ENCODE results near the gene MAMDC4.
A peak's percentile ranks its signal among the peaks of the same experiment; 100 is the strongest.
"Not testable (repeated sequence)": the region's sequence is repeated elsewhere in the genome, so short reads cannot be mapped to it uniquely, and the experiment has no call there.

The MAMDC4 gene

GRCh38 chr9:136862849-136863622 lies 10.9 kb downstream of the MAMDC4 start:
- no peak for DNase-seq

DNA sequence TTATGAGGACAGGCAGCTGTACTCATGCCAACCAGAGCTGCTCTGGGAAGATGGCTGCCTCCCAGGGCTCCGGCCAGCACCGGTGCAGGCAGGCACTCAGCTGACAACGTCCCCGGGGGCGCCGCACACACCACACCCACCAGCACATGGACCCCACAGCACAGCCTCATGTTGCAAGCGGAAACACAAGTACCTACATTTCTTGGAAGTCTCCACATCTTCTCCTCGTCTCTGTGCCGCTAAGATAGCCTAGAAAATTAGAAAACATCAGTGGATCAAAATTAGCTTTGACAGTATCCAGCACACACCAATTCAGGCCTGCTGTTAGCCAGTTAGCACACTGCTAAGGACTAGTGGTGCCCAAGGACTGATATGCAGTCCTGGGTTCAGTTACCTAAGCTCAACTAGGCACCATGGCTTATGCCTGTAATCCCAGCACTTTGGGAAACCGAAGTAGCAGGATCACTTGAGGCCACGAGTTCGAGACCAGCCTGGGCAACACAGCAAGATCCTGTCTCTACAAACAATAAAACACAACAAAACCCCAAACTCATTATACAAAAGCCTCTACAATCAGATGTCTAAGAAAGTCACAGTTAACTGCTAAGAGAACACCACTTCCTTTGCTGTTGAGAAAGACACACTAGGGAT lies 11.6 kb downstream of the MAMDC4 start:
- no peak for DNase-seq

DNA sequence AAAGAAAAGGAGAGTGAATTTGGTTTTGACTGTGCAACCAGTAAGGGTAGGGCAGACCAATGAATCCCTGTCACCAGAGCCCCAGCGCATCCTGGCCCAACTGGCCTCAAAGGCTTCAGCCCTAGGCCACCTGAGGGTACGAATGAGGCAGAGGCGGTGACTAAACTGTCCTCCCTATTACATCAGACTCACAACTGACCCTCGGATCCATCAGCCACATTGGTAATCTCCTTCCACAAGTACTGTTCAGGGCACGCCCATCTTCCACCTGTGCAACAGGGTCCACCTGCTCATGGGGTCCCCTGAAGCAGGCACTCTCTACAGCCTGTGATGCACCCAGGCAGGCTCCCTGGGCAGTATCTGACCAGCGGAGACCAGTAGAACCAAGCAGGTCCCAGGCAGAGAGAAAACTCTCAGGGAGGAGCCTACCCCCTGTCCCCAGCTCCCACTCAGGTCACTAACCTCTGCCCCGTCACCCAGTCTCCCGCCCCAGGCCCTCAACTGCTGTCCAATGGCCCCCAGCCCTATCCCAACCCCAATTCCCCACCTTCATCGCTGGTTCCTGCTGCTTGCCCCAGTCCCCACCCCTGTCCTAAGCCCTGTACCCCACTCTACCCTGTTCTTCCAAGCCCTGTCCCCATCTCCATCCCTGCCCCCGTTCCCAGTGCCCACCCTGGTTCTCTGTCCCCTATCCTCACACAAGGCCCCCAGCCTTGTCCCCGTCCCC lies 13.1 kb downstream of the MAMDC4 start:
- DNase-seq: no peak

- no peak for DNase-seq
Observed at GRCh38 chr9:136865768-136866103, 13.6 kb downstream of the MAMDC4 start.

- DNase-seq: not testable (repeated sequence)
Observed at GRCh38 chr9:136866898-136867421, 14.8 kb downstream of the MAMDC4 start.

GRCh38 chr9:136867480-136867879 lies 15.3 kb downstream of the MAMDC4 start:
- DNase-seq: no peak

GRCh38 chr9:136867917-136868316 lies 15.8 kb downstream of the MAMDC4 start:
- no peak for DNase-seq

- no peak for DNase-seq
Observed at GRCh38 chr9:136868644-136869043, 16.5 kb downstream of the MAMDC4 start.

- DNase-seq: not testable (repeated sequence)
Observed at GRCh38 chr9:136869611-136870010, 17.5 kb downstream of the MAMDC4 start.

GRCh38 chr9:136875155-136875554 lies 23.0 kb downstream of the MAMDC4 start:
- DNase-seq: no peak

DNA sequence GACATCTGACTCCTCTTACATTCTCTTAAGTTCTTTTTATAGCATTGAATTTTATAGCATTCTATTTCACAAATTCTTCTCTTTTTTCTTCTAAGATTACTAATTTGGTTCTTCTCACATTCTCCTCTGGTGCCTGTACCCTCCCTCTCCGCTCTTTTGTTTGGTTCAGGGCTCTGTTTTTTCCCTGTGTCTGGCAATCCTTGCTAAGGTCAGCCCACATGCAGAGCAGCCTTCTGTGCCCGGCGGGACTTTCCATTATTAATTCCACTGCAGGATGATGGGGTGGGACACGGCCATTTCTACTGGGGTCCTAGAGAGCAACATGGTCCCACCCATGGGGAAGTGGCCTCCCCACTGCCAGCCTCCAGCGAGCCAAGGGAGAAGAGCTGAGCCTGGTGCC lies 24.3 kb downstream of the MAMDC4 start:
- no peak for DNase-seq

DNA sequence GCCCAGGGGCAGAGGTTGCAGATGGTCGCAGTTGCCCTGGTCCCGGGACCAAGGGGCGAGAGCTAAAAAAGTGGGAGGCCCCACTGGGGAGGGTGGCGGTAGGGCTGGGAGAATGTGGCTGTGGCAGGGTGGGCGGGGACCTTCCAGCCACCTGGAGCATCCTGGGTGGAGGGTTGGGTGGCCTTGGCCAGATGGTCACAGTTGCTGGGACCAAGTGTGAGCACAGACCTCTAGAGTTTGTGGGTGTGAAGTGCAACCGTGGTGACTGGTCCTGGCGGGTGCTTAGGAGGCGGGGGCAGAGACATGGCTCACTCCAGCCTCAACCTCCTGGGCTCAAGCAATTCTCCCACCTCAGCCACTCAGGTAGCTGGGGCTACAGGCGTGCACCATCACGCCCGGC lies 28.5 kb downstream of the MAMDC4 start:
- no peak for DNase-seq

- no peak for DNase-seq
Observed at GRCh38 chr9:136881691-136882108, 29.6 kb downstream of the MAMDC4 start.

DNA sequence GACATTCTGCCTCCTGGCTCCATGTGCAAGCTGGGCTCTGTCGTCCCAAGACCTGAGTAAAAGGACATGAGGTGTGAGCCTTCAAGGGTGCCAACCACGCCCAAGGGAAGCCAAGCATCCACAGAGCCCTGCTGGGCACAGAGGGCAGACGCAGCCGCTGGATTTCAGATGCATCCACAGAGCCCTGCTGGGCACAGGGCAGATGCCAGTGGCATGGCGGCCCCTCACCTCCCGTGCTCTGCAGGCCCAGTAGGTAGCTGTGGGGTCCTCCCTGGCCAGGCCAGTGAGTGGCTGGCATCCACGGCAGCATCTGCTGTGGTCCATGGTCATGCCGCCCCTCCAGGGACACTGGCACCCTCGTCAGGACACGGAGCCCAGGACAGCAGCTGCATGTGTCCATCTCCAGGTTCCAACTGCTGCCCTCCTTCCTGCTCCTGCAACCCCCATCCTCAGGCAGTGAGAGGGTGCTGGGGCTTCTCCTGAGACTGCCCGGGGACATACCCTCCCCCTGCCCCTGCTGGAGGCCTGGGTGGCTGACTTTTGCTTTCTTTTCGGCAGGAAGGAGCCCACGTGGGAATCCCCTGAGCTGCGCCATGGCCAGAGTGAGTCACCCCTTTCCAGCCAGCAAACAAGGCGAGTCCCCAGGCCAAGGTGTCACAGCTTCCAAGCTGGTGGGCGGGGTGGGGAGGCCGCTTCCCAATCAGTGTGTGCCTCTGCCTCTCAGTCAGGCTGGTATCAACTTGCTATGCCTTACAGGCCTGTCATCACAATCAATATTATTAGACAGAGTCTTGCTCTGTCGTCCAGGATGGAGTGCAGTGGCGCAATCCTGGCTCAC lies 30.2 kb downstream of the MAMDC4 start:
- no peak for DNase-seq

GRCh38 chr9:136882947-136883283 lies 30.8 kb downstream of the MAMDC4 start:
- not testable (repeated sequence) for DNase-seq

- not testable (repeated sequence) for DNase-seq
Observed at GRCh38 chr9:136883670-136884069, 31.5 kb downstream of the MAMDC4 start.

DNA sequence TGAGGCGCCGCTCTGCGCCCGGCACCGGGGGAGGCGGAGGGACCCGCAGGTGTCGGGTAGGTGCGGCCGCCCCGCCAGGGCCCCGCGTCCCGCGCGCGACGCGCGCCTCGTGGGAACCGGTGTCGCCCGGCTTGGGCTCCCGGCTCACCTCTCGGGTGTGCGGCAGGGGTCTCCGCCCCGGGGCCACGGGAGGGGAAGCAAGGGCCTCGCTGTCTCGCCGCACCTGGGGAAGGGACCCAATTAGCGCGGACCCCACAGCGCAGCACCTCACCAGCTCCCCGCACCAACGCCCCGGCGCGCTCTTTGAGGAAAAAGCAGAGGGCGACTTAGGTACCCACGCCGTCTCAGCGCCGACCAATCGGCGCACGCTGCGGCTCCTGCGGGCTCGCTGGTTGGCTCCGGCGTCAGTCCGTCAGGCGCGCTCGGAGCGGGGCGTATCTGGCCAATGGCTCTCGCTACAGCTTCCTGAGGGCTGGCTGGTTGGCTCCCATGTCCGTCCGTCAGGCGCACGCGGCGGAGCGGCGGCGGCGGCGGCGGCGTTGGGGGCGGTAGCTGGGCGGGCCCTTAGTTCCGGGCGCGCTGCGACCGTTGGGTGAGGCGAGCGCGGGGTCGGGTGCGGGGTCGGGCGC lies 33.9 kb downstream of the MAMDC4 start, which contains the start of gene TRAF2:
TSS of gene TRAF2 (plus strand) at position 567 of the 629 bp plus-strand sequence. CDS start 12,225 bp downstream, outside the sequence.
- peak; percentile 73 for DNase-seq

- no peak for DNase-seq
Observed at GRCh38 chr9:136886610-136887597, 34.8 kb downstream of the MAMDC4 start.

DNA sequence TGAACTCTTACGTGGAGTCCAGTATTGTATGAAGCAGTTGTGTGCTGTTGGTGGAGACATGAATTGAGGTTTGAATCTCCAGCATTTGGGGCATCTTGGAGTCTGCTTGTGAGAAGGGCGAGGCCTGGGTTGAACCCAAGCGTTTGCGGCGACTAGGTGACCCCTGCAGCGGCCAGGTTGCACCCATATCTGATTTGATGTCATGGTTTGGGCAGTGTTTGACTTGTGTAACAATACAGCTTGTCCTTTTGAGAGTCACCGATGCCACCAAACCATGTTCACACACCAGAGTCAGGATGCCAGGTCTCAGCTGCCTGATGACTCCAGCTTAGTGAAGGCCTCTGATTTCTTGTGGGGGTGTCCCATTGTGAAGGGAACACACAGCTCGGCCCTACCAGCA lies 36.3 kb downstream of the MAMDC4 start:
- DNase-seq: no peak

DNA sequence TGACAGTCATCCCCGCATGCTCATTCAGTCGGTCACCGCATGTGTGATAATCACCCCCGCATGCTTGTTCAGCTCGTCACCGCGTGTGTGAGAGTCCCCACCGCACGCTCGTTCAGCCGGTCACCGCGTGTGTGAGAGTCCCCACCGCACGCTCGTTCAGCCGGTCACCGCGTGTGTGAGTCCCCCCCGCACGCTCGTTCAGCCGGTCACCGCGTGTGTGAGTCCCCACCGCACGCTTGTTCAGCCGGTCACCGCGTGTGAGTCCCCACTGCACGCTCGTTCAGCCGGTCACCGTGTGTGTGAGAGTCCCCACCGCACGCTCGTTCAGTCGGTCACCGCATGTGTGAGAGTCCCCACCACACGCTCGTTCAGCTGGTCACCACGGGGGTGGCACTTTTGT lies 37.7 kb downstream of the MAMDC4 start:
- no peak for DNase-seq

DNA sequence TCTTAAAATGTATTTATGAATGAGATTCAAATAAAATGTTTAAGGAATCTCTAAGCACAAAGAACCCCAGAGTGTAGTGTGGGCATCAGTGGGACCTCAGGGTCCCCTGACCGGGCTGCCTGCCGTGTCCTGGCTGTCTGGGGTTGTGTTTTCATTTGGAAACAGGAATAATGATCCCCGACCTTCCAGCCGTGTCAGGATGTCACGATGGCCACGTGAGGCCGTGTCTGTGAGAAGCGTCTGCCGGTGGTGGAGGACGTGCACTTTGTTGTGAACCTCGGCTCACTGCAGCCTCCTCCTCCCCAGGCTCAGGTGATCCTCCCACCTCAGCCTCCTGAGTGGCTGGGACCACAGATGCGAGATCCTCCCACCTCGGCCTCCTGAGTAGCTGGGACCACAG lies 38.5 kb downstream of the MAMDC4 start:
- no peak for DNase-seq
